NCI-H187 treated with DMSO at 0.1 percent for 48 hours (cell line): ENCODE data around the gene ETV3.

ENCODE experiments used
- DNase-seq: peaks from one replicate; lab custom pipeline; 2025; lab: John Stamatoyannopoulos, UW

The ETV3 gene

DNA sequence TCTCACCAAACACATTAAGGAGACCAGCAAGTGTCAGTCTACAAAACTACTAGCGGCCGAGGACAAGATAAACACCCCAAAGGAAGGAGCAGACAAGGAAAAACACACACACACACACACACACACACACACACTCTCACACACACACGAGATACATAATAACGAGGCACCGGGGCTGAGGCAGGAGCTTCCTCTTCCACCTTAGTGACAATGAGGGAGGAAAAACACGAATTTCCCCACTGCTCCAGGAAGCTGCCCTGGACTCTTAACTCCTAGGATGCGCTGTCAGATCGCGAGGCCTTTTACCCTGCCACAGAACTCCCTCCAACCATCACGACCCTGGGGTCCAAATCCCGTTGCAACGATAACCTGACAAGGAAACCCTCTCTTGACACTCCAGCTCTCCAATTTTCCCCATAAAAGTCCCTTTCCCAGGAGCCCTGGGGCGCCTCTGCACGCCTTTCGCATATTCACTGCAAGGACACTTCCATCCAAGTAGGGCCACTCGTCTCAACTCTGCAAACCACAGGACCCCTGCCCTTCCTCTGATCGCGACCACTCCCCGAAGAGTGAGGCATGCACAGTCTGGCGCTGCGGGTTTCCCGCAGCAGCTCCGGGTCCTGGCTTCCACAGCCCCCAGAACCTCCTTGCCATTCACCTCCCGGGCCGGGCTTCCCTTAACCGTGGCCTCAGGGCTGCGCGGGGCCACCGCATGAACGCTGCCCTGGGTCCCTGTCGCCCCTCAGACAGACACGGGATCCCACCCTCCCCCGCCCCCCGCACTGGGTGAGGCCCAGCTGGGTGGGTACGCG, 581 bp downstream of the ETV3 start:
- DNase-seq = no peak

DNA sequence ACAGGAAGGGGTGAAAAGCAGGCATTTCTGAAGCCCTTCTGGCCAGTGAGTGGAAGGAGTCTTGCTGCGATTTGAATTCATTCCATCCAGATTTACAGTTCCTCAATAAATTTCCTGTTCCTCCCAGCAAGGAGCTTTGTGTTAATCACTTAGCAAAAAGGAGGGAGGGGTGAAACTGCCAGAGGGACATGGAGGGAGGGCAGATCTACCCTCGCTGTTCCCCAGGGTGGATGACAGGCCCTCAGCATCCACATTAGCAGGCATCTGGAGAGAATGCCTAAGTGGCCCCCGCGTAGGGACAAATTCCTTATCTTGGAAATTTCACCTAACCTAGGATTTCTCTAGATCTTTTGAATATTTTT, 1.2 kb downstream of the ETV3 start:
- DNase-seq = no peak

DNA sequence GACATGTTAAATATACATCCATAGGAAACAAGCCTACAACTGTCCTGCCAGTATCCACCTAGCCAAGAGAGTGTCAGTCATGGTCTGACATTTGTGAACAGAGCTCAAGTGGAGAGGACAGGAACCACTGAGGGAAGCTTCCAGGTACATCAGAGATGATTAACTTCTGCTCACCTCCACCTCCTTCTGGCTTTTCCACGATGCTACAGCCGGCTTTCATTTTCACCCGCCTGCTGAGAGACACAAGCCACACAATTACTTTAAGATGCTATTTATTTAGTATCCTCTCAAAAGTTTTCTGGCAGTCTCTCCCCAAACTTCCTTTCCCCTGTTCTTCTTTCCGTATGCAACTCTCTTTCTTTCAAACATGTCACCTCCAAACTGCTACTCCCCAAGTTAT, 2.1 kb downstream of the ETV3 start:
- no peak for DNase-seq

DNA sequence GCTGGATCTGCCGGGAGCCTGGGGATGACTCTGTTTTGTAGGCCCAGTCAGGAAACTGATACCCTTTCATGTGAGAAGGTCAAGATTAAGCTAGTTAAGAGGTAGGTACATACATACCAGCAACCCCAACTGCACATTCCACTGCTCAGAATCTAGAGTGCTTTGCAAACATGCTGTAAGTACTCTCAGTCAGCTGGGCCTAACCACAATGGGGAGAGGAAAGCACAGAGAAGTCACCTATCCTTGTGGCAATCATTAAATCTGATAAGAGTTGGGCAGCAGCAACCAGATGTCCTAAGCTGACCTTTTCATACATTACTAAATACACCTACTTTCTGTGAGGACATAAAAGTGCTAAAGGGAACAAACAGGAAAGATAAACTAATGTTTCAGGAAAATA, 2.5 kb downstream of the ETV3 start:
- DNase-seq = no peak

DNA sequence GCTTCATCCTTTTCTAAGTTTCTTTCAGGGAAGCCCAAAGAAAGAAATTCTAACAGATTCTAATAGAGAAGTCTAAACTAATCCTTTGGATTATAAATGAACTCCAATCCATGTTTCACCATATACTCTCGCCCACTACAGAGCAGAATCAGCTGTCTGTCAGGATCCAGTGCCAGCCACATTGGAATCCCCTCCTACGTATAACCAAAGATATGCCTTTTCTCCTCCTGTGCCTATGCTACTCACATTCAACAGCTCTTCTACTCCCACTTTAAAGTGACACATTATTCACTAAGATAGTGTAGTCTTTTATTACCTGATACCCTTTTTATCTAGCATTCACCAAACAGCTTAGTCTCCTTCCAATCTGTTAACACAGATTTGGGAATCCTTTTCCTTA, 3.1 kb downstream of the ETV3 start:
- DNase-seq = no peak

DNA sequence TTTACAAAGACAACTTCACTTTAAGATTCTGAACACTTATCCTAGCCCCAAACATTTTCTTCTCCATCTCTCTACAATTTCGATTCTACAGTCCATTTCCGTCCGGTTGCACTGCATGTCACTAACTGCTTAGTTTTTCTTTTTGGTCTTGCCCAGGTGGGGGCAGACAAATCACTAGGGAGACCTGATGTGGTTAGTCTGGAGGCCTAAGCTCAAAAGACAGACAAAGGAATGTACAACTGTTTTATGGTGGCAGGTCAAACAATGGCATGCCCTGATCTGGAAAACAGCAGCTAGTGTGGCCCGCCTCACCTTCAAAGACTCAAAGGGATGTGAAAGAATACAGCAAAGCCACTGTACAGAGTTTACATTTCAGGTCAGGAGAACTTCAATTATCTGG, 3.8 kb downstream of the ETV3 start:
- no peak for DNase-seq

DNA sequence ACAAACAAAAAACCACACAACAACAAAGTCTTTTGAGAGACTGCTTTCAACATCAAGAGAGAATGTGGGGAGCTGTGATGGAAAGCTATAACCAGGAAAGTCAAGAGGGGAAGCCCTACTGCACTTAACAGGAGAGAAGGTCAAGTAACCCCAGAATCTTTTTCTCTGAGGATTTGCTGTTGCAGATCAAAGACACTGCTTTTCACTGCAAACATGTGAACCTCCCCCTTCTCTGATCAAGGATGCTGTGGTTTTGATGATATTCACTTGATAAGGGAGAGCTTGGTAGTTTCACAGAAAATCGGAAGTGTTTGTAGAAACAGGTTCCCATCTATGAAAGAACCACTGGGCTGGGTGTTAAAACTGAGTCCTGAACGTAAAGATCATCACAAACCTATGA, 4.8 kb downstream of the ETV3 start:
- DNase-seq = no peak

DNA sequence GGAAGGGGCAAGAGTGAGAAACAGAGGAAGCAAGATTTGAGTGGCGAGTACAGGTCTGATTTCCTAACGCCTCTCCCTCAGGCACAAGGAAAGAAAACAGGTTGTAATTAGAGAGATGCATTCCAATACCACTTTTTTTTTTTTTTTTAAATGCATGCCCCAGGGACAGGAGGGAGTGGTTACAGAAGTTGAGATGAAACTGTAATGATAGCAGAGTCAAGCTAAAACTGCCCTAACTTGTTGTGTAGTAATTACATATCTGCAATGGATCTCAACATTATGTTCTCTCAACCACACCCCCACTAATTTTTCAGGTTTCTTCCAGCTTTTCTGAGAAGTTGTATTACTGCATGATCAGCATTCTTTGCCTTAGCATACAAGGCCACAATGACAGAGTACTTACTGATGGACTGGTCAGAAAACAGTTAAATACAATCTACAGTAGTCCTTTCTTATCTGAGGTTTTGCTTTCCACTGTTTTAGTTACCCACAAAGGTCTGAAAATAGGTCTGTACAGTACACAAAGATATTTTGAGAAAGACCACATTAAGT, 5.5 kb downstream of the ETV3 start:
- no peak for DNase-seq

DNA sequence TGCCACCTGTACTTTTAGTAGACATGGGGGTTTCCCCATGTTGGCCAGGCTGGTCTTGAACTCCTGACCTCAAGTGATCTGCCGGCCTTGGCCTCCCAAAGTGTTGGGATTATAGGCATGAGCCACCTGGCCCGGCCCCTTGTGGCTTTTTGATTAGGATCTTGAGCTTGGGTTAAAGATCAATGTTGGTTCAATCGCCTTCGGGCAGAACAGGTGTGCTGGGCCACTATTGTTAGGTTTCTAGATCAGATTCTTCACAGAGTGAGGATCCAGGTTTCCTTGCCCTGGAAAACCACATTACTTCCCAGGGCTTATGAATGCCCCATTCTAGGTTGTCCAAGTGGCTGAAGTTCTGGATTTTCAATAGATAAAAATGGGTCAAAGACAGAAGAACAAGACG, 6.1 kb downstream of the ETV3 start:
- DNase-seq = no peak

DNA sequence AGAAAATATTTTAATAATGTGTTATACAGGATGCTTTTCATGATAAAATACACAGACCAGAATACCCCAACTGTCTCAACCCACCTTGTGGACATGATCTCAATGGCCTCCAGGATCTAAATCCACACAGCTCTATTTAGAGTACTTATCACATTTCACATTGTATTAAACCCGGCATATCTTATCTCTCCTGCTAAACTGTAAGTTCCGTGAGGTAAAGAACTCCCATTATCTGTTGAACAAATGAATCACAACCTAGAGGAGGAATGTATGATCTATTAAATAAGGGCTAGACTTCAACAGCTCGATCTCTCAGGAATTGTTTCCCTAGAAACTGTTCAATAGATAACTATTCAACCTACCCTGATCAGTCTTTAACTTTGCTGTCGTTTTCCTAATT, 6.9 kb downstream of the ETV3 start:
- no peak for DNase-seq

DNA sequence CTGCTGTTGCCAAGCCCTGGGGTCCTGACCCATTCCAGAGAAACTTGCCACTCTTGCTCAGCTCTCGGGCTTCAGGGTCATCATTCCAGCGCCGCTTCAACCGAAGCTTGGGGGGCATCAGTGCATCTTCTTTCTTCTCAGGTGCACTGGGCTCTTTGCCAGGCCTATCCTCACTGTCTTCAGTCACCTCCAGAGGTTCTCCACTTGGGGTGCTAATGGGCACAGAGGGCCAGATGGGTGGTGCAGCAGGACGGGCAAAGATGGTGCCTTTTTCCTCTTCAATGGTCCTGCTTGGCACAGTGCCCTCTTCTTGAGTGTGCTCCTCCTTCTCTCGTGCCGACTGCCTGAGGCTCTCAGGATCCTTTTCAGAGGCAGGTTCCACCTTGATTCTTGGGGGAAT, 13.3 kb downstream of the ETV3 start:
- no peak for DNase-seq

DNA sequence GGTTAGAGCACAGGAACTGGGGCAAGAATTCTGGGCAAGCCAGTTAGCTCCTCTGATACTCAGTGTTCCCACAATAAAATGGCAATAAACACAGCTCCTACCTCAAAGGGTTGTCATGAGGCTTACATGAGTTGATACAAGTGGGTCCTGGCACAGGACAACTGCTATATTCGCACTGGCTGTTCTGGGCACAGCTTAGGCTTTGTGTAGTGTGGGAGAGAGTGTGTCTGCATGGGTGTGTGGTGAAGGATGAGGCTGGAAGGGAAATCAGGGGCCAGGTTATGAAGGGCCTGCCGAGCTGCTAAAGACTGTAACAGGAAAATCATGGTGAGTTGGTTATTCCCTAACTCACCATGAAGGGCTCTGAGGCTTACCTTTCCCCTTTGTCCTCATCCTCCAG, 18.7 kb downstream of the ETV3 start:
- DNase-seq = no peak

DNA sequence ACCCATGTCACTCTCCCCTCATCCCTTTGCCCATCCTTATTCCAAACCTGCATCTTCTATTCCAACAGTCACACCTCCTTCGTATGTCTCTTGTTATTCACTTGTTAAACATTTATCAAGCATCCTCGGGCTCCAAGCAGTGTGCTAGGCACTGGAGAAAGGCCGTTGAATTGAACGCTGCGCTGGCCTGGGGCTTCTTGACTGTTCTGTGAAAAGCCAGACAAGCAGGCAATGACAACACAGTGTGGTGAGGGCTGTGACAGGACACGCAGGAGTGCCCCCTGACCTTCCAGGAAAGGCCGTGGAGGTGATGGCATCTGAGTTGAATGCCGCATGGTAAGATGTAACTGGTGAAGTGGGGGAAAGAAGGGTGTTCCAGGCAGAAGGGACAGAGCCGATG, 19.2 kb downstream of the ETV3 start:
- no peak for DNase-seq

DNA sequence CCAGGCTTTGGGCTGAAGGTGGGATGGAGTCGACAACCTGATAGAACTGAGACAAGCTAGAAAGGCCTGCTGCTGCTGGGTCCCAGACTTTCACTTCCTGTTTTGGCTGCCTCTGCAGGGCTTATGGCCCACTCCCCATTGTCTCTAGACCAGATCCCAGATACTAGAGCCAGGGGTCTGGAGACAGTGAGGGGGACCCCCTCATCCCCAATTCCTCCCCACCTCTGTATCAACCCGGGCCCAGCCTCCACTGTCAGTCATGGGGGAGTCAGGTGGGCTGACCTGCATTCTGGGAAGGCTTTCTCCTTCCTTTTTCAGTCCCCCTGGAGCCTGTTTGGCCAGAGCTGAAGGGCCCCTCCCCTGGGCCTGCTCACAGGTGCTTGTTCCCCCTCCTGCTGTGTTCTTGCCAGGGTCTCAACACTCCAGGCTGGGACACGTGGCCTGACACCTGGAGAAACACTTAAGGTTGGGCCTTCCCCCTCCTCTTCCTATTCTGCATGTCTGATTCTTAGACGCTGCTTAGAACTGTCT, 20.6 kb downstream of the ETV3 start:
- DNase-seq = no peak

DNA sequence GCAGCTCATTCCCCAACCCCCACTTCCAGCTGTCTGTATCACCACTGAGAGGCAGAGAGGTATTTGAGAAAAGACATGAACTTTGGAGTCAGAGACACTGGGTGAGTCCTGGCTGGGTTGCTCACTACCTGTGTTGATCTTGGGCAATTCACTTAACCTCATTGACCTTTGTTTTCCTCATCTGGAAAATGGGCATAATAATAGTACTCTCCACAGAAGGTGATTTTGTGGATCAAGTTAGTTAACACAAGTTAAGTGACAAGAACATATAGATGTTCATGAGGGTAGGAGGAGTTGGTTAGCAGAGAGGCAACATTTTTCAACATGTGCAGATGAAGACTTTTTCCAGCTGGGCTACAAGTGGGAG, 21.5 kb downstream of the ETV3 start:
- DNase-seq = no peak

DNA sequence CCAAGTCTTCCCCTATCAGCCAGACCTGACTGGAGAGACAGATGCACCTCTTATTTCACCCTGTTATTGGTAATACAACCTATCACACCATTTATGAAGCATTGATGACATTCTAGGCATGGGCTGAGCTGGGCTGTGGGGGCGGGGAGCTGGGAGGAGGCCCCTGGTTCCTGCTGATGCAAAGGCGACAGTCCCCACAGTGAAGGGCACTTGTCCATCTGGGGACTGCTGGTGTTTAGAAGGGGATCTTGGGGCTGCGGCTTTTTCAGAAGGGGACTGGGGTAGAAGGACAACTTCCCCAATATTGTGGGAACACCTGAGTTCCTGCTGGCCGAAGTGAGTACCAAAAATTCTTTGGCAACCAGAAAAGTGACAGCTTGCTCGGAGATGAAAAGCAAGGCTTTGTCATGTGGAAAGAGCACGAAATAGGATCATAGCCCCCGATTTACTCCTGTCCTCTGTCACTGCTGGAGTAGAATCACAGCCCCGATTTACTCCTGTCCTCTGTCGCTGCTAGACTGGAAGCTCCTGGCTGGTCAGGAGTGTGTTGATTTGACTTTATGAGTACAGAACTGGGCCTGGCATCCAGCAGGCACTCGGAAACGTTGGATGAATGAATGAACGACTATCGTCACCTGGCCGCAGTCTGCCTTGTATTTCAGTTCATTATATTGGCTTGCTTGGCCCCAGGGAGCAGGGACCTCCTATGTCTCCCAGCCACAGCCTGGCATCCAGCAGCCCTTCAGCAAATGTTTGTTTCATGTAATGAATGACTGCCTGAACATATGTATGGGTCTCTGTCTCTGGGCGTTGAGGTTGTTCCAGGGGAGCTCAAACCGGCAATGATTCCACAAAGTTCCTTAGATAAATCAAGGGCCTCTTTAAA, 22.1 kb downstream of the ETV3 start:
- DNase-seq = no peak

DNA sequence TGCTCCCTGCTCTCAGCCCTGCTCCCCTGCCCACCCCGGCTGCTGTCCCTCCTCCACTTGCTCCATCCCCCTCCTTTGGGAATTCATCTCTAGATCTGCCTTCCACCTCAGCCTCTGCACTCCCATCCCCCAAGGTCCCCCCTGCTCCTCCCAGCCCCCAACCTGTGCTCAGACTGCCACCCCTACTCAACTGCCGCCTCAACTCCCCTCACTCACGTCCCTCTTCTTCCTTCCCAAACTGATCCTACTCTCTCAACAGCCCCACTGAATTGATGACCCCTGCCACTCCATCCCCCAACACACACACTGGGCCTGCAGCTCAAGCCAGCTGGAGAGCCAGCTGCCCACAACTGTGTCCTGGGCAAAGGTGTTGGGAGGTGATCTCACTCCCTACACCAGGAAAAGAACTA, 22.8 kb downstream of the ETV3 start:
- no peak for DNase-seq

DNA sequence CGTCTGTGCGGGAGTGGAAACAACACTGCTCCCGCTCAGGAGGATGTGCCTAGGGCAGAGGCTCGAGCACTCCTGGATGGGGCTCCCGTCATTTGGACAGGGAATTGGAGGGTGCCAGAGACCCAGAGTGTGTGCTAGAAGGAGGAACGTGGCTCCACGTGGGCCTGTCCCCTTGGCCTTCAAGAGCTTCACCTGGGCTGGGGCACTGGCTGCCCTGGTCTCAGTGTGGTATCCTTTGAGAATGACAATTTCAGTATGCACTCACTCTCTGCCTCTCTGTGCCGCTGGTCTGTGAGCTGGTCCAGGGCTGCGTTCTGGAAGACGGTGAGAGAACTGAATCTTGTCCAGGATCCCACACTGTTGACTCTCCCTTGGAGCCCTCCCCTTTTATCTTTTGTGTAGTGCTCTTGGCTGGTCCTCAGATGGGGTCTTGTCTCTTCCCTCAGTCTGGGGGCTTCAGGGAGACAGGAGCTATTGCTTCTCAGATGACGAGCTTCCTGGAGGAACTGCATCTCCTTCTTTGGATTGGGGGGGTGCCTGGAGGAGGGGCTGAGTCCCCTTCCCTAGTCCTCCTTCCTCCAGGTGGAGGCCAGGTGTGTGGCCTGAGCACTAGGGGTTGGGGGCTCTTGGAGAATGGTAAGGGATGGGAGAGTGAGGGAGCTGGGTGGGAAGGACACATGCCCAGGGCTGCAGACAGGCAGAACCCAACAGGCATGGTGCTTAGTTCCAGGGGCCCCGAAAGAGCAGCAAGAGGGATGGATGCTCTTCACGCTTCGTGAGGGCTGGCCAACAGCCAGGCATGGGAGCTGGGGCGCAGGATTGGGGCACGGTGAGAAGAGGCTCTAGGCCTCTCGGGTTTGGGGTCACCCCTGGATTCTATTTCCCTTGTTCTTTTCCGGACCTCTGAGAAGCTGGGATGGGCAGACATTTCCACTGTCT, 23.7 kb downstream of the ETV3 start:
- no peak for DNase-seq

DNA sequence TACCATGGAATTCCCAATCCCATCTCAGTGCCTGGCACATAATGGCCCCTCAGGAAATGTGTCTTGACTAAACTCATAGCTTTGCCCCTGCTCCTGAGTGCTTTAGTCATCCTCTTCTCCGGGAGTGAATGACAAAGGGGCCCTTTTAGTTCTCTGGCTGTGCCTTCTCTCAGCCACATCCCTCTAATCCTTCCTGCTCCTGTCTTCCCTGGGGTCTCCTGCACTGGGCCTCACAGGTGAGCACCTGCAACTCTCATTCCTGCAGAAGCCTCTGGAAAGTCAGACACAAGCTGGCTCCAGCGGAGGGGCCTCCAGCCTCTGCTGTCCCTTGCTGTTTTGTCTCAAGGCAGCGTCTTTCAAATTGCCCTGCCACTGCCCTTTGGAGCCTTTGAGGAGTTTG, 24.6 kb downstream of the ETV3 start:
- no peak for DNase-seq

DNA sequence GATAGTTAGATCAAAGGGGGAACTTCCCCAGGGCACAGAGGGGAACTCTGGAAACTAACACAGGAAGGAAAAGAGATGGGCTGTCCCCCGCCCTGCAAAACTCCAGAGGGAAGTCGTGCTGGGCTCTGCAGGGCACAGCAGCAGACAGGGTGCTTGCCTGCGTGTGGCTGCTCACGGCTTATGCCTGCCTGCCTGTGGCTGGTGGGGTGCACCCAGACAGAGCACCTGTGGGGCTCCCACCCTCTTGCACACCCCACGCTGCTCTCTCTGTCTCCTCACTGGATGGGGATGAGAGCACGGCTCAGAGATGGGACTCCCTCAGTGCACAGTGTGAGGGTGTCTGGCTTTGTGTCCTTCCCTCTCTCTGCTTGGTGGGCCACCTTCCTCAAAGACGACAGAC, 25.1 kb downstream of the ETV3 start:
- no peak for DNase-seq

DNA sequence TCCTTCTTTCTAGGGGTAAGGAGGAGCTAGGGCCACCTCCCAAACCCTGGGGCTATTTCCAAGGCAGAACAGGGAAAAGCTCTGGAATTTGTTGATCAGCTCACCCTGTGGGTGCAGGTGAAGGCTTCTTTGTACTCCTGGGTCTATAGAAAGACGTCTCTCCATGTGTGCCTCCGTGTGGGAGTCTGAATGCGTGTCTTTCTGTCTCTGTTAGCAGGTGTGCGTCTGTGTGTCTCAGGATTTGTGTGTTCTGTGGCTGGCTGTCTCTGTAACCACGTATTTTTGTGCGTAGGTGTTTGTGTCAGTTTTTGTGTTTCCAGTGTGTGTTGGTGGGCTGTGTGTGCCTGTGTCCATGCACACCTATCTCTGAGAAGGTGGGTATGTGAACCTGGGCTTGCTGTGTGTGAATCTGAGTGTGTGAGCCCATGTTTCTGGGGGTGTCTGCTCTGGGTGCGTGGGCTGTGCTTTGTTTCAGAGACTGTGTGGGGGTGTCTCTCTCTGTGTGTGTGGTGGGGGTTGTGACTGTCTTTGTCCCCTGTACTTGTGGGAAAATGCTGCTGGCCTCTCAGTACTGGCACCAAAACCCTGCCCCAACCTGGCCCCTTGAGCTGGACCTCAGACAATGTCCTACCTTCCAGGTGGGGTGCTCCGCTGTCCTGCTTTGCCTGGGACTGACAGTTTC, 25.9 kb downstream of the ETV3 start:
- no peak for DNase-seq
